HG03196 (cell line): ENCODE results near the gene STARD3.
A peak's percentile ranks its signal among the peaks of the same experiment; 100 is the strongest.
"Not testable (repeated sequence)": the region's sequence is repeated elsewhere in the genome, so short reads cannot be mapped to it uniquely, and the experiment has no call there.

ENCODE experiments used
- ATAC-seq: cut with Tn5 transposase; IDR thresholded peaks from one replicate; pipeline ENCODE4 v1.9.1; 2021; ENCODE audit not compliant: unreplicated experiment

STARD3 gene

GRCh38 chr17:39687101-39687545 is 50.2 kb downstream of the STARD3 start:
- ATAC-seq: no peak

GRCh38 chr17:39687546-39688474 is 50.9 kb downstream of the STARD3 start, which contains the start of gene PGAP3:
Gene PGAP3, minus strand, starts transcription at chr17:39688057. Its CDS starts 43 bp downstream, at chr17:39688014.
- ATAC-seq: peak; percentile 83

- no peak for ATAC-seq
Measured at GRCh38 chr17:39688475-39688835, 51.5 kb downstream of the STARD3 start.

GRCh38 chr17:39688945-39689344 is 52.0 kb downstream of the STARD3 start:
- no peak for ATAC-seq

GRCh38 chr17:39694593-39694992 is 57.6 kb downstream of the STARD3 start:
- no peak for ATAC-seq

- no peak for ATAC-seq
Measured at GRCh38 chr17:39695089-39695474, 58.1 kb downstream of the STARD3 start.

GRCh38 chr17:39696731-39697130 is 59.8 kb downstream of the STARD3 start:
- no peak for ATAC-seq

- ATAC-seq: no peak
Measured at GRCh38 chr17:39697961-39698360, 61.0 kb downstream of the STARD3 start.

GRCh38 chr17:39699157-39699817 is 62.3 kb downstream of the STARD3 start:
- not testable (repeated sequence) for ATAC-seq

GRCh38 chr17:39699818-39700147 is 62.8 kb downstream of the STARD3 start, which contains the start of gene ERBB2:
Gene ERBB2, plus strand, starts transcription at chr17:39700064. Its CDS starts 175 bp downstream, at chr17:39700239.
- no peak for ATAC-seq

GRCh38 chr17:39700148-39700987 is 63.4 kb downstream of the STARD3 start:
- ATAC-seq: no peak

GRCh38 chr17:39701012-39701783 is 64.3 kb downstream of the STARD3 start:
- no peak for ATAC-seq

GRCh38 chr17:39701784-39702422 is 65.0 kb downstream of the STARD3 start:
- ATAC-seq: no peak

- no peak for ATAC-seq
Measured at GRCh38 chr17:39702901-39703893, 66.3 kb downstream of the STARD3 start.

GRCh38 chr17:39703913-39704312 is 67.0 kb downstream of the STARD3 start:
- no peak for ATAC-seq

- ATAC-seq: no peak
Measured at GRCh38 chr17:39704821-39705551, 68.0 kb downstream of the STARD3 start.

GRCh38 chr17:39705786-39706348 is 68.9 kb downstream of the STARD3 start:
- no peak for ATAC-seq

GRCh38 chr17:39706383-39706782 is 69.4 kb downstream of the STARD3 start:
- ATAC-seq: no peak
